H7 (cell line): ENCODE results near the gene AAK1. TPM values are rescaled to one million over a fixed set of nuclear protein-coding genes. Genes with fewer than 3 reads are reported as not detected.

Experiments used
- DNase-seq: peaks from one replicate; pipeline ENCODE4 v3.0.0; 2012
- H3K27me3 ChIP-seq: 2 replicates; pipeline ENCODE4 v1.6.0; 2011; ENCODE audit warnings: mild to moderate bottlenecking, low read length; ENCODE audit not compliant: control insufficient read depth, insufficient read depth
- H3K36me3 ChIP-seq: replicated peaks from 2 replicates; pipeline ENCODE4 v1.5.1; 2011; ENCODE audit warnings: low read length; ENCODE audit not compliant: control insufficient read depth, insufficient read depth
- H3K4me3 ChIP-seq: 2 replicates; pipeline ENCODE4 v1.5.1; 2011; ENCODE audit warnings: low read depth, mild to moderate bottlenecking, control low read depth, low read length, moderate library complexity; ENCODE audit not compliant: insufficient read depth
- total RNA-seq: library from RNA; depleted of rRNA; stranded (reverse); fragments of >200 nt; shearing (Covaris generic); gene quantifications from 2 replicates; pipeline ENCODE4 v1.2.3, GENCODE V29; 2014

AAK1 gene
- total RNA-seq, 1 experiment from 2014 or later: 26.5 TPM

- Histone ChIP-seq H3K36me3 (no peaks in the 10 kb centered on the region), H3K4me3 (no peak overlapping the region), H3K27me3 (no peaks in the 10 kb centered on the region)
- no peak for DNase-seq
Measured at GRCh38 chr2:69549421-69549820, 94.1 kb downstream of the AAK1 start.

- Histone ChIP-seq H3K36me3 (no peaks in the 10 kb centered on the region), H3K27me3 (no peaks in the 10 kb centered on the region), H3K4me3 (no peak overlapping the region)
- no peak for DNase-seq
Measured at GRCh38 chr2:69547984-69548715, 95.4 kb downstream of the AAK1 start.

GRCh38 chr2:69546646-69547045, 96.9 kb downstream of the AAK1 start:
- Histone ChIP-seq H3K4me3 (no peak overlapping the region), H3K27me3 (no peaks in the 10 kb centered on the region), H3K36me3 (no peaks in the 10 kb centered on the region)
- no peak for DNase-seq

GRCh38 chr2:69545477-69545932, 98.0 kb downstream of the AAK1 start:
- no peak overlapping the region for H3K4me3 ChIP-seq
- no peaks in the 10 kb centered on the region for H3K27me3 ChIP-seq
- DNase-seq: no peak
- H3K36me3 ChIP-seq: no peaks in the 10 kb centered on the region

GRCh38 chr2:69544951-69545350, 98.6 kb downstream of the AAK1 start:
- no peak for DNase-seq
- no peaks in the 10 kb centered on the region for H3K36me3 ChIP-seq
- H3K27me3 ChIP-seq: no peaks in the 10 kb centered on the region
- no peak overlapping the region for H3K4me3 ChIP-seq

- no peaks in the 10 kb centered on the region for H3K27me3 ChIP-seq
- DNase-seq: no peak
- H3K4me3 ChIP-seq: no peak overlapping the region
- H3K36me3 ChIP-seq: no peaks in the 10 kb centered on the region
Measured at GRCh38 chr2:69539549-69539908, 104.0 kb downstream of the AAK1 start.

- no peaks in the 10 kb centered on the region; the same call in 1 of the 2 replicates for H3K36me3 ChIP-seq
- no peaks in the 10 kb centered on the region for H3K27me3 ChIP-seq
- no peak overlapping the region for H3K4me3 ChIP-seq
- DNase-seq: no peak
Measured at GRCh38 chr2:69538872-69539548, 104.5 kb downstream of the AAK1 start.

GRCh38 chr2:69538249-69538648, 105.3 kb downstream of the AAK1 start:
- H3K27me3 ChIP-seq: no peaks in the 10 kb centered on the region

GRCh38 chr2:69535817-69536241, 107.7 kb downstream of the AAK1 start:
- no peak for DNase-seq
- H3K36me3 ChIP-seq: no peaks in the 10 kb centered on the region; the same call in 1 of the 2 replicates
- no peaks in the 10 kb centered on the region for H3K27me3 ChIP-seq
- no peak overlapping the region for H3K4me3 ChIP-seq

More at GRCh38 chr2:69538249-69538648, 105.3 kb downstream of the AAK1 start:
- Histone ChIP-seq H3K36me3 (no peaks in the 10 kb centered on the region; the same call in 1 of the 2 replicates), H3K4me3 (no peak overlapping the region)
- no peak for DNase-seq

GRCh38 chr2:69531186-69531585, 112.4 kb downstream of the AAK1 start:
- DNase-seq: no peak
- Histone ChIP-seq H3K27me3 (no peaks in the 10 kb centered on the region), H3K36me3 (peaks cover 2% of the 10 kb centered on the region)

GRCh38 chr2:69529480-69529879, 114.1 kb downstream of the AAK1 start:
- H3K27me3 ChIP-seq: no peaks in the 10 kb centered on the region
- DNase-seq: no peak
- peaks cover 3% of the 10 kb centered on the region for H3K36me3 ChIP-seq
- no peak overlapping the region for H3K4me3 ChIP-seq

More at GRCh38 chr2:69531186-69531585, 112.4 kb downstream of the AAK1 start:
- no peak overlapping the region for H3K4me3 ChIP-seq

- Histone ChIP-seq H3K27me3 (no peaks in the 10 kb centered on the region), H3K4me3 (no peak overlapping the region), H3K36me3 (peaks cover 5% of the 10 kb centered on the region)
- no peak for DNase-seq
Measured at GRCh38 chr2:69525261-69525660, 118.3 kb downstream of the AAK1 start.

- no peak overlapping the region for H3K4me3 ChIP-seq
- H3K36me3 ChIP-seq: peaks cover 5% of the 10 kb centered on the region
- no peaks in the 10 kb centered on the region for H3K27me3 ChIP-seq
- no peak for DNase-seq
Measured at GRCh38 chr2:69524799-69525198, 118.7 kb downstream of the AAK1 start.

- Histone ChIP-seq H3K27me3 (no peaks in the 10 kb centered on the region), H3K4me3 (no peak overlapping the region), H3K36me3 (peaks cover 4% of the 10 kb centered on the region)
- DNase-seq: no peak
Measured at GRCh38 chr2:69521747-69522146, 121.8 kb downstream of the AAK1 start.

- H3K4me3 ChIP-seq: no peak overlapping the region
- no peaks in the 10 kb centered on the region for H3K27me3 ChIP-seq
- peak; percentile 82 for DNase-seq
- peaks cover 3% of the 10 kb centered on the region; the same call in 1 of the 2 replicates for H3K36me3 ChIP-seq
Measured at GRCh38 chr2:69518841-69519240, 124.7 kb downstream of the AAK1 start.
